Activated gamma-delta T cell treated with anti-CD3 and anti-CD28 coated beads, Interleukin-2, amount 50 U/mL, for 16 hours (primary cell): ENCODE measurements around the gene APBB1.

Source experiments
- DNase-seq: peaks from one replicate; pipeline ENCODE4 v3.0.0-alpha.2; 2020; ENCODE audit warnings: low read depth

The APBB1 gene

DNA sequence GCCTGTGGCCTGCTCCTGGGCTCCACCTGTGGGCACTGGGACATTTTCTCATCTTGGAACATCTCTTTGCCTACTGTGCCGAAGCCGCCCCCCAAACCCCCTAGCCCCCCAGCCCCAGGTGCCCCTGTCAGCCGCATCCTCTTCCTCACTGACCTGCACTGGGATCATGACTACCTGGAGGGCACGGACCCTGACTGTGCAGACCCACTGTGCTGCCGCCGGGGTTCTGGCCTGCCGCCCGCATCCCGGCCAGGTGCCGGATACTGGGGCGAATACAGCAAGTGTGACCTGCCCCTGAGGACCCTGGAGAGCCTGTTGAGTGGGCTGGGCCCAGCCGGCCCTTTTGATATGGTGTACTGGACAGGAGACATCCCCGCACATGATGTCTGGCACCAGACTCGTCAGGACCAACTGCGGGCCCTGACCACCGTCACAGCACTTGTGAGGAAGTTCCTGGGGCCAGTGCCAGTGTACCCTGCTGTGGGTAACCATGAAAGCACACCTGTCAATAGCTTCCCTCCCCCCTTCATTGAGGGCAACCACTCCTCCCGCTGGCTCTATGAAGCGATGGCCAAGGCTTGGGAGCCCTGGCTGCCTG, 27.3 kb downstream of the APBB1 start:
- DNase-seq, result no peak

DNA sequence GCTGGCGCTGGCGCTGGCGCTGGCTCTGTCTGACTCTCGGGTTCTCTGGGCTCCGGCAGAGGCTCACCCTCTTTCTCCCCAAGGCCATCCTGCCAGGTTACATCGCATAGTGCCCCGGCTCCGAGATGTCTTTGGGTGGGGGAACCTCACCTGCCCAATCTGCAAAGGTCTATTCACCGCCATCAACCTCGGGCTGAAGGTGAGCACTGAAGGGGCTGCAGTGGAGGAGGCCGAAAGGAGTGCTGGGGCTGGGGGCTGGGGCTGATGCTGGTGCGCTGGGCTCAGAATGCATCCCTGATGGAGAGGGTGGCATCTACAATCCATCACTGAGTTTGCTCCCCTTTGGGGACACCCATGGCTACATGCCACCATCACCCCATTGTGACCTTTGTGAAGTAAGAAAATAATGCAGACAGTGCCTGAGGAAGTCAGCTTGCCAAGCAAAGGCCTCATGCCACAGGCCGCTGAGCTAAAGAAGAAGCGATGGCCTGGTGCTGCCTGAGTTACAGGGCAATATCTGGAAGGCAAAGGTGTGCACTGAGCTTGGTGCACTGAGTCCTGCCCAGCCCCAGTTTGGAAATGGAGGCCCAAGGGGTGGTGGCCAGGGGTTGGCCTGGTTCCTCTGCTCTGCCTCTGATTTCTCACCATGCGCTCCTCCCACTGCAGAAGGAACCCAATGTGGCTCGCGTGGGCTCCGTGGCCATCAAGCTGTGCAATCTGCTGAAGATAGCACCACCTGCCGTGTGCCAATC, 28.0 kb downstream of the APBB1 start:
- no peak for DNase-seq

DNA sequence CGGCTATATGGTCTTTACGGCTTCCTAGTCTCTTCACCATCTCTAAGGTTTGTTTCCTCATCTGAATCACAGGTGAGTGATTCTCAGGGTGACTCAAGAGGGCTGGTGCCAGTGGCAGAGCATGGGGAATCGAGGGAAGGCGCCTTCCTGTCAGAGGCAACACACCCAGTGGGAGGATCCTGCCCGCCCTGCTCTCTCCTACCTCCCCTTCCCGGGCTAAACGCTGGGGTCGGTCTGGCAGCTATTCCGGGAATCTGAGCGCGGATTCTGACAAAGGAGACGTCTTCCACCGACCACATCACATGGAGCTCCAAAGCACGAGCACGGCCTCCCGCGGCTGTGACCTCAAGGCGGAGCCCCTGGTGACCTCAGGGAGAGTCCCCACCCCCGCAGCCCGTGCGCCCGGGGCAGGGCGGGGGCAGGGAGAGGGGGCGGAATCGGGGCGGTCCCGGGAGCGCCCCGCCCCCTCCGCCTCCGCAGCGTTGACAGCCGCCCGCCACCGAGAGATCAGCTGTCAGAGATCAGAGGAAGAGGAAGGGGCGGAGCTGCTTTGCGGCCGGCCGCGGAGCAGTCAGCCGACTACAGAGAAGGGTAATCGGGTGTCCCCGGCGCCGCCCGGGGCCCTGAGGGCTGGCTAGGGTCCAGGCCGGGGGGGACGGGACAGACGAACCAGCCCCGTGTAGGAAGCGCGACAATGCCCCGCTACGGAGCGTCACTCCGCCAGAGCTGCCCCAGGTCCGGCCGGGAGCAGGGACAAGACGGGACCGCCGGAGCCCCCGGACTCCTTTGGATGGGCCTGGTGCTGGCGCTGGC, 28.8 kb downstream of the APBB1 start, which contains the start of gene SMPD1:
Gene SMPD1, plus strand, starts transcription at position 570 of the 813 bp plus-strand sequence. Its CDS starts 125 bp downstream, at position 695.
- DNase-seq, result peak; percentile 91

DNA sequence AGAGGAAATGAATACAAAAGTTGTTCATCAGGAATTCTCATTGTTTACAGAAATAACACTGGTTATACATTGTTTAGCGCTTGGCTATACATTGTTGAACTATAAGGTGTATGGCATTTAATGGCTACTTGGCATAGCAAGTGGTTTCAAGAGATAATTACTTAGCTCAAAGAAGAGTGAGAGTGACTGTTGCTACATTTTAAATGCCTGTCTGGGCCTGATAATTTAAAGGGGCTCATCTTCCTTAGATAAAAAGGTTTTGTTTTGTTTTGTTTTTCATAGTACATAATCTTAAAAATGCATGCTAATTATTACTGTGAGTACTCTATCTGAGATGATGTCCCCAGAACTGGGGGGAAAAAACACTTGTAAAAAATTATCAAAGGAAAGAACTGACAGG, 30.1 kb downstream of the APBB1 start:
- no peak for DNase-seq

DNA sequence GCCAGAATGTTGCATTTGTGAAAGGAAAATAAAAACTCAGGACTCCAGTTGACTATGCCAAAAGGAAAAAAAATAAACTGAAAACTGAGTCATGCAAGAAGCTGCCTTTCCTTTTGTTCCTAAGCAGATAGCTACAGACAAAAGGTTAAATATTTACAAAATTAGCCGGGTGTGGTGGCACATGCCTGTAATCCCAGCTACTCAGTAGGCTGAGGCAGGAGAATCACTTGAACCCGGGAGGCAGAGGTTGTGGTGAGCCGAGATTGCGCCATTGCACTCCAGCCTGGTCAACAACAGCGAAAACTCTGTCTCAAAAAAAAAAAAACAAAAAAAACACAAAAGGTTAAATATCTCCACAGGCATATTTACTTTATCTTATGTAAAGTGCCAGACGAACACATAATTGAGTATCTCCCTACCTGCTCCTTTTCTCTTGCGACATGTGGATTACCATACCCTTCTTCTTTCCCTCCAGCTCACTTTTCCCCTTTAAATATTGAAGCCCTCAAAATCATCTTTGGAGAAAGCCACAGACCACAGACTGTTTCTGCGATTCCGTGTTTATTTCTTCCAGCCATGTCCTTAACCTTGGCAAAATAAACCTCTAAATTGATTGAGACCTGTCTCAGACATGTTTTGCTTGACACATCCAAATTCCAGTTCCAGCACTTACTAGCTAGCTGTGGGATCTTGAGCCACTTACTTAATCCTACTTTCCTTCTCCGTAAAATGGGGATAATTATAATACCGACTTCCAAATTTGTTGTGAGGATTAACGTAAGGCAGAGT, 30.9 kb downstream of the APBB1 start:
- no peak for DNase-seq

GRCh38 chr11:6385046-6385777, 33.7 kb downstream of the APBB1 start:
- no peak for DNase-seq

DNA sequence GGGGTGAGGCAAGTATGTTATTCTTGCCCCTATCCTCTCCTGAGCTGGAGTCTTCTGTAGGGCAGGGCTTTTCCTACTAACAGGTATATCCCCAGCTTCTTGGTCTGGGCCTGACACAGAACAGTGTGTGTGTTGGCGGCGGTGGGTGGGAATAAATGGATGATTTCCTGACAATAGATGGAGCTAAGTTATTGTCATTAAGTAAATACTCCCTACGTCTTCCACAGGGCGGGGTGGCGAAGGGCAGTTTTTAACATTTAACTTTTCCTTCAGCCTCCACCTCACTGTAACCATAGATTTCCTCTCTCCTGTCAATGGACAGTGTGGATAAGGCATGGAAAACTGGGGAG, 40.3 kb downstream of the APBB1 start:
- no peak for DNase-seq

DNA sequence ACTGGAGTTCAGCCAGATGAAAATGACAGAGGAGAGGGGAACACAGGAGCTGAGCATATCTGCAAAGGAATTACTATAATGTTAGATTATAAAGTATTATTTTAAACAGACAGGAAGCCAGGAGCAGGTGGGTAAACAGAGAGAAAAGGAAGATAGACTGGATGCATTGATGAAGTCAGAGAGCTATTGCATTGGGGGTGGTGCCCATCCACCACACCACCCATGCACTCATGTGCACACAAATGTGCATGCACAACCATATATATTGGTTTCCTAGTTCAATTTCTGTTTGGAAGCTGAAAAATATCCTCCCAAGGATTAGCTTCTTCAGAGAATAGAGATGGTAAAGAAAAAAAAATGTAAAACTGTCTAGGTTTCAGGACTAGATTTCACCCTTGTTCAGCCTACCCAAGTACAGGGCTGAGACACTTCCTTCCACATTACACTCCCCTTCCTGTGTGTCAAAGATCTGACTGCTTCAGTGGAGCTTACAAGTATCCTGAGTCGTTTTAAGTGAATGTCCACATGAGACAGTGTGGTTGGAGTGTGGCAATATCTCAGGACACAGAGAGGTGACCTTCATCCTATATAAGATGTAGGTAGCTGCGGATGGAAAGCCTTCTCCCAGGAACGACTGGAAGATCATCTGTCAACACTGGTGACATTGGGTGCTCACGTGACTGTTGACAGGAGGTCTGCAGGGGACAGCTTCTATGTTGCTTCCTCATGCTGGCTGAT, 40.8 kb downstream of the APBB1 start:
- DNase-seq, result no peak

GRCh38 chr11:6371825-6372224, 47.1 kb downstream of the APBB1 start:
- DNase-seq, result no peak

DNA sequence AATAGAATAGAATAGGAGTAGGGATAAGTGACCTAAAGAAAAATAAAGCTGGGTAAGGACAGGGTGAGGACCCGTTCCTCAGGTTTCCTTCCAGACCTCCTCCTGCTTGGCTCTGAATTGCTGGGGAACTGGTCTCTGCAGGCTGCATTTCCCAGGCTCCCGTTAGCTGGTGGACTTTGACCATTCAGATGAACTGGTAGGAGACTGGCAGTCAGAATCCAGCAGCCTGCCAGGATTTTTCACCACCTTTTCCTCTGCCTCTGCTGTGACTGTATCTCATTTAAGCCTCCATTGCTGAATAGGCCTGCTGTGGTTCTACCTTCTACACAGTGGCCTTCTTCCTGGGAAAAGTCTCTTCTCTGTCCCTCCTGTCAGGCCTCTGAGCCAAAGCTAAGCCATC, 53.2 kb downstream of the APBB1 start:
- DNase-seq, result no peak

- DNase-seq, result peak; percentile 30
Measured at GRCh38 chr11:6362873-6363678, 55.8 kb downstream of the APBB1 start.

DNA sequence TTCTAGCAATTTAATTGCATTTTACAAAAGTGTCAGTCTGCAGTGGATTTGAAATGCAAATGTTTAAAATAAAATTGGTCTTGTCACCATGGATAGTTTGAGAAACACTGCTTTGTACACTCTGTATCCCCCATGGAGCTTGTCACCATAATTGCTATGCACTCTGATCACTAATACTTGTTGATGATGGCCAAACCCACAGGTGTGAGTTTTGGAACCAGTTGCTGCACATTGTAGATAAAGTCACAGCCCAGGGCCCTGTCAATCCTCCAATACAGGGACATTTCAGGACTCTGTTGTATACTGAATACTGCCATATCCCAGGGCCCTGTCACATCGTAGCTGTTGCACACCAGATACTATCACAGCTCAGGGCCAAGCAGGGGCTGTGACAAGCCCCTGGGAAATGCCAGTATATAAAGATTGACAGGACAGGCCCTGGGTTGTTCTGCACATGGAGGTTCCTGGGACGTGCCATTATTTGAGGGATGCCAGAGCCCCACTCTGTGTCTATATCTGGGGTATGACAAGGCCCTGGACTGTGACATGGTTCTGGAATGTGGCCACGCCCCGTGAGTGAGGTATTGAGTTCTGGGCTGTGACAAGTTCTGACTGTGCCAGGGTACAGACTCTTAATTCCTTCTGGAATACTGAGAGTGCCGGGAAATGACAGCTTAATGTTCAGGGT, 56.6 kb downstream of the APBB1 start:
- DNase-seq, result no peak

GRCh38 chr11:6360183-6360582, 58.7 kb downstream of the APBB1 start:
- no peak for DNase-seq

DNA sequence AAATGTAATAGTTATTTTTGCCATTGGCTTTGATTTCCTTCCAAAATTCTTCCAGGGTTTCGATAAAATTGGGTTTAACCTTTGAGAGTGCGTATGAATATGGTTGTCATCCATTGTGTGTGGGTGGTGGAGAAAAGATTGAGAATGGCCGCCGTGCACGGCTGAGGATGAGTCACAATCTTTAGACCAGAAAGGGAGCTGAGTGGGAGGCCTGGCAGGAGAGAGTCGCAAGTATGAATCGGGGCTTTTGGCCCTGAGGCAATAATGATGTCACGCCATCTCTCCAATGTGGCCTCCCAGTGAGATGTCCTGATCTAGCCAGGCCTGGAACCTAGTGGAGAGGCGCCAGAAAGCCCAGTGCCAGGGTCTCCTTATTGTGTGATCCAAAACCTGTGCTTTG, 61.7 kb downstream of the APBB1 start:
- DNase-seq, result no peak

GRCh38 chr11:6356503-6357055, 62.3 kb downstream of the APBB1 start:
- no peak for DNase-seq

- DNase-seq, result no peak
Measured at GRCh38 chr11:6354651-6355485, 64.0 kb downstream of the APBB1 start.

DNA sequence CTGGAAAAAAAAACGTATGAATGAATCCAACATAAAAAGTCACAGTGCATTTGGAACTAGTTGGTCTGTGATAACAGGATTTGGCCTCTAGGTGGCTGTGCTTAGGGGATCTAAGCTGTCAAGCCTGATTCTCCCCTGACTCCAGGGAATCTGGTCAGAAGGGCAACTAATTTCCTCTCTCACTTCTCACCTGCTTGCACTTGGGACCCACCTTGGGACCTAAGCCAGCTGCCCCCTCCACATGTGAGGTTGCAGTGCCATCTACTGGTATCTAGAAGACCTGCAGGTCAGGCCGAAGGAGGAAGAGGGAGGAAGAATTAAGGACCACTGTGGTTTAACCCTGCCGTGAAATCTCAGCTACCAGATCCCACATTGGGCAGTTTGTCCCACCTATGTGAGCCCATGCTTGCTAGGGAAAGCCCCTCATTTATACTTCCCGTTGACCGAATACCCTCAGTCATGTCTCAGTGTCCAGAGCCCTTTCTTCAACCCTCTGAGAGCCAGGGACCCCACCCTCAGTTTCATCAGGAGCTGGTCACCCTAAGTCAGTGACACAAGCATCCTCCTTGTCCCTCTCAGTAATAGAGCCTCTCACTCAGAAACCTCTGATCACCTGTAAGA, 65.4 kb downstream of the APBB1 start:
- peak; percentile 30 for DNase-seq
